HG03139 (cell line): ENCODE measurements around the gene LCA5L.

Experiments used
- ATAC-seq: cut with Tn5 transposase; IDR thresholded peaks from one replicate; pipeline ENCODE4 v1.9.1; 2021; ENCODE audit not compliant: unreplicated experiment

Gene LCA5L

GRCh38 chr21:39359382-39359781 lies 86.2 kb downstream of the LCA5L start:
- no peak for ATAC-seq
